Bronchial epithelial cell (primary cell): ENCODE results near the gene TNS3. TPM values are rescaled to one million over a fixed set of nuclear protein-coding genes. Genes with fewer than 3 reads are reported as not detected.
A peak's percentile ranks its signal among the peaks of the same experiment; 100 is the strongest.

Source experiments
- DNase-seq: peaks from one replicate; pipeline ENCODE4 v3.0.0-alpha.2; 2010; ENCODE audit warnings: low read depth
- FAIRE-seq: peaks from 2 replicates; lab custom pipeline; 2011; peaks lifted over from hg19 to GRCh38; lab: Jason Lieb, UNC
- H3K27me3 ChIP-seq: 2 replicates; pipeline ENCODE4 v1.5.1; 2011; ENCODE audit warnings: low read length; ENCODE audit not compliant: control insufficient read depth, insufficient read depth
- H3K36me3 ChIP-seq: 2 replicates; pipeline ENCODE4 v1.5.1; 2011; ENCODE audit warnings: low read length; ENCODE audit not compliant: control insufficient read depth, insufficient read depth
- H3K4me3 ChIP-seq: 2 replicates; pipeline ENCODE4 v1.5.1; 2011; ENCODE audit warnings: mild to moderate bottlenecking, low read depth, low read length, control low read depth
- CTCF ChIP-seq: IDR thresholded peaks from 2 replicates; pipeline ENCODE4 v1.5.1; 2011; ENCODE audit warnings: mild to moderate bottlenecking, moderate library complexity, low read length, control low read depth, inconsistent platforms; ENCODE audit not compliant: insufficient read depth, severe bottlenecking
- total RNA-seq: library from RNA; depleted of rRNA; stranded (reverse); fragments of >200 nt; gene quantifications from 2 replicates; pipeline ENCODE4 v1.2.1, GENCODE V29; 2014

The TNS3 gene
- total RNA-seq, 1 donor from 2014 or later = 2.6 TPM

DNA sequence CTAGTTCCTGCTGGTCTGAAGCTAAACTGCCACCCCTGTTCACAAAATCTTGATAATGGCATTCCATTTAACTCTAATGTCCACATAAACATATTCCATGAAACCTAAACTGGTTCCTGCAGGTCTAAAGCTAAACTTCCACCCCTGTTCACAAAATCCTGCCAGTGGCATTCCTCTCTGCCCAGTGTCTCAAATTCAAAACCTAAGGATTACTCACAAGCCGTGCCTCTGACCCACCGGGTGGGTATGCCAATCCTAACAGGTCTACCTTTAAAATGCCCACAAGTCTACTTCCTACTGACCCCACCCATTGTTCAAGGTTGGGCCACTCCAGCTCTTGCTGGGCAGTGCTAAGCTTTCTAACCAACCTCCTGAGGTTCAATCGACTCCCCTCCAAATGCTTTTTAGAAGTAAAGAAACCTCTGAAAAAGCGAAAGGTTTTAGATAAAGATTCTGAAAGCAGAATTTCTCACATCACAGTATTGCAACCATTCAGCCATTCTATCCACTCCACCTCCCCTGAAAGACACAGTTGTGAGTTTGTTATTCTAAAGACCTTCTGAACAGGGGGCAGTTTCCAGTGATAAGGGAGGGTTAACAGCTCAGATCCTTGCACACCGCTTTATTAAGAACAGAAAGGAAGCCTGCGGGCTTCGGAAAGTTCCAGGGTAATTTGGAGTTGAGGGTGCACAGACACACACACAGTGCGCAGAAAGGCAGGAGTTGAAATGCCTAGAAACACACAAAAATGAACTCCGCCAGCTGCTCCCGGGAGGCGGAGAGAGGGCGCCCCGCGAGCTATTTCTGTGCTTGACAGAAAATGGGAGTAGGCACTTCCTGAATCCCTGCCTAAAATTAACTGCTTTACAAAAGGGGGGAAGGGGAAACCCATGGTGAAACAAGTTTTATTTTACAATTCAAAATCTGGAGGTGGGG, 87.7 kb downstream of the TNS3 start:
- TF ChIP-seq CTCF = no peak
- Histone ChIP-seq H3K36me3 (no peaks in the 10 kb centered on the region), H3K4me3 (no peak overlapping the region), H3K27me3 (no peaks in the 10 kb centered on the region)
- DNase-seq (peak; percentile 51), FAIRE-seq (peak; percentile 85)

- H3K27me3 ChIP-seq = no peaks in the 10 kb centered on the region
- FAIRE-seq (no peak), DNase-seq (no peak)
- H3K36me3 ChIP-seq = no peaks in the 10 kb centered on the region
- no peak for TF ChIP-seq CTCF
- no peak overlapping the region for H3K4me3 ChIP-seq
Observed at GRCh38 chr7:47492716-47493325, 89.1 kb downstream of the TNS3 start.

DNA sequence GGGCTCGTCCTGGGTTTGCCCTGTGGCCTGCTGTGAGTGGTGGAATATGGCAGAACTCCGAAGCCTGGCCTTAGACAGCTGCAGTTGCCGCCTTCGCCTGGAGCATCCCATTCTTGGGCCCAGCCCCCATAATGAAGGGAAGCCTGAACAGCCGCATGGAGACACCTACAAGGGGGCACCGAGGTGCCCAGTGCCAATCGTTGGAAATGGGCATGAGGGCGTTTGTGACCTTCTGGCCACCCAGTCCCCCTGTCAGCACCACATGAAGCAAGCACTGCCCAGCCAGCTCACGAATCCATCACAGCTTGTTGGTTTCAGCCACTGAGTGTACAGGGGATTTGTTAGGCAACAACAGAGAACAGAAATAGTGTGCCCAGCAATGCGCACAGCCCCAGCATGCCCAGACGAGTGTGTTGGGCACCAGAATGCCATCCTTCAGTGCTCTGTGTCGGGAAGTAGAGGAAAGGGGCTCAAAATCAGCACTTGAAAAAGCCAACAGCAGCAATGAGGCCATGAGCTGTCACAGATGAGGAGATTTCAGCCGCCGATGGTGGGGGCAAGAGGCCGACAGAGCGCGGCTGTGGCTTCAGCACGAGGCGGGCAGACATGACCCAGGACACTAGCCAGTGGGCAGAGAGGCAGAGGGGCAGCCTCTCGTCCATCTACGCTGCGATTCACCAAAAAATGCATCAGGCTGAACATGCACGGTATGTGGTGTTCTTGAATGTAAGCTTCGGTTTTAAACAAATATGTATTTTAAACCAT, 91.2 kb downstream of the TNS3 start:
- FAIRE-seq = no peak
- no peak overlapping the region for H3K4me3 ChIP-seq
- no peaks in the 10 kb centered on the region for H3K27me3 ChIP-seq

GRCh38 chr7:47489624-47490023, 92.3 kb downstream of the TNS3 start:
- DNase-seq (no peak), FAIRE-seq (no peak)
- TF ChIP-seq CTCF = no peak
- no peak overlapping the region for H3K4me3 ChIP-seq
- H3K27me3 ChIP-seq = no peaks in the 10 kb centered on the region
- no peaks in the 10 kb centered on the region for H3K36me3 ChIP-seq

More for the DNA sequence above, 91.2 kb downstream of the TNS3 start:
- TF ChIP-seq CTCF = no peak
- no peaks in the 10 kb centered on the region for H3K36me3 ChIP-seq
- no peak for DNase-seq

DNA sequence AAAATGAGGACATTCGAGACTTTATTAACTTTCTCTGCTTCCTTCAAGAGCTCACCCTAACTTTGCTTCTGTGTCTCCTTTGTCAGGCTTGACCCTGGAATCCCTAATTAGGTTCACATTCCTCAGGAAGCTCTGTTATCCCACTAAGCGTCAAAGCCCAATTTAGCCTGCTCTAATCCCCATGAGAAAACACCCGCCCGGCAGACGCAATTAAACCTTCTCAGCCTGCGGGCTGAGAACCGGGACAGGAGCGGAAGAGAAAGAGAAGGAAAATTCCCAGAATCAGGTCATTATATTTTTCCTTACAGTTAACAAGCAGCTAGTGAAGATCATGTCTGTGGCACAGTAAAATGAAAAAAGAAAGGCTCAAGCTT, 93.0 kb downstream of the TNS3 start:
- FAIRE-seq (no peak), DNase-seq (no peak)
- Histone ChIP-seq H3K4me3 (no peak overlapping the region), H3K36me3 (no peaks in the 10 kb centered on the region), H3K27me3 (no peaks in the 10 kb centered on the region)
- no peak for TF ChIP-seq CTCF
